ENCODE data around the gene RALA. TPM values are rescaled to one million over a fixed set of nuclear protein-coding genes. Genes with fewer than 3 reads are reported as not detected.

The RALA gene
- total RNA-seq, 1 donor from 2014 or later: 59.5 TPM

DNA sequence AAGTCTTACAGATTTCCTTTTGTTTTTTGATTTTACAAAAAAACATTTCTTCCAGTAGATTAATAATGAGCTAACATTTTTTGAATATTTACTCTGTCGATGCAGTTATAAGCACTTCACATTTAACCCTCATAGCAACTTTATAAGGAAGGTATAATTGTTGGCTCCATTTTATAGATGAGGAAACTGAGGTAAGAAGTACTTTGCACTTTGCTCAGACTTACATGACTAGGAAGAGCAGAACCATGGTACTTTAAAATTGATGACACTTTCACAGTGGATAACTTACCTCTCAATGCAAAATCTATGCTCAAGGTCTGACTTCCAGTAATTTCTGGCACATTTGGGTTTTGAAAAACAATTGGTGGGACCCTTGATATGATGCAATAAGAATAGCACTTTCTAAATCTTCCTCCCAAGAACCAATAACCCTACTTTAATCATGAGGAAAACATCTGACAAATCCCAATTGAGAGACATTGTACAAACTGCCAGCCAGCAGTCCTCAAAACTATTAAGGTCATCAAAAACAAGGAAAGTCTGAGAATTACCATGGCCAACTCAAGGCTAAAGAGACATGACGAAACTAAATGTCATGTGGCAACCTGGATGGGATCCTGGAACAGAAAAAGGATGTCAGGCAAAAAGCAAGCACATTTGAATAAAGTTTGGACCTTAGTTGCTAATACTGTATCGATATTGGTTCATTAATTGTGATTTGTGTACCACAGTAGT is 72.6 kb downstream of the RALA start:
- Mint-ChIP-seq H3K36me3 (peaks cover 37% of the 10 kb centered on the region), H3K9me3 (no peaks in the 10 kb centered on the region), H3K27ac (no peak overlapping the region), H3K4me3 (no peak overlapping the region), H3K4me1 (no peaks in the 10 kb centered on the region), H3K27me3 (ENCODE audit: insufficient read depth, low read depth) (no peaks in the 10 kb centered on the region)
- Histone ChIP-seq H3K27me3 (no peaks in the 10 kb centered on the region), H2AFZ (replicated peaks) (no peak overlapping the region), H3K4me1 (peaks cover 7% of the 10 kb centered on the region), H3K79me2 (ENCODE audit: low read depth) (no peaks in the 10 kb centered on the region), H3K4me3 (no peak overlapping the region), H4K20me1 (ENCODE audit: low read depth) (no peaks in the 10 kb centered on the region), H3K9me3 (ENCODE audit: low read depth) (no peaks in the 10 kb centered on the region), H3K4me2 (no peak overlapping the region), H3K9ac (no peak overlapping the region), H3K27ac (no peak overlapping the region), H3F3A (ENCODE audit: low read depth) (no peaks in the 10 kb centered on the region), H3K36me3 (peaks cover 14% of the 10 kb centered on the region)
- DNase-seq (ENCODE audit: low spot score): no peak
- TF ChIP-seq EZH2phosphoT487 (IDR thresholded peaks at IDR 0.05) (no peak), CTCF (IDR thresholded peaks at IDR 0.05) (no peak), EZH2 (IDR thresholded peaks at IDR 0.05) (no peak)

DNA sequence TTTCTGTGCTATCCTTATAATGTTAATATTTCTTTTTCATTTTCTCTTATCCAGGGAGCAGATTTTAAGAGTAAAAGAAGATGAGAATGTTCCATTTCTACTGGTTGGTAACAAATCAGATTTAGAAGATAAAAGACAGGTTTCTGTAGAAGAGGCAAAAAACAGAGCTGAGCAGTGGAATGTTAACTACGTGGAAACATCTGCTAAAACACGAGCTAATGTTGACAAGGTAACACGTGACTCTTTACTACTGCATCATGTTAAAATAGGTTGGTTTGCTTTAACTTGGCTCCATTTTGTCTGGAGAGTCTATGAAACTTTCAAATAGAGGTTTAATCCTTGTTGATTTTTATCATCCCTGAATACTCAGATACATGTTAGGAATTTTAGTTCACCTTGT is 73.3 kb downstream of the RALA start:
- Mint-ChIP-seq H3K9me3 (no peaks in the 10 kb centered on the region), H3K4me3 (no peak overlapping the region), H3K4me1 (no peaks in the 10 kb centered on the region), H3K27me3 (ENCODE audit: insufficient read depth, low read depth) (no peaks in the 10 kb centered on the region), H3K27ac (no peak overlapping the region), H3K36me3 (peaks cover 40% of the 10 kb centered on the region)
- DNase-seq (ENCODE audit: low spot score): no peak
- H3K36me3 ChIP-seq: peaks cover 13% of the 10 kb centered on the region
- H3K9ac ChIP-seq: no peak overlapping the region
- no peak overlapping the region for H3K4me3 ChIP-seq
- H3K4me1 ChIP-seq: peaks cover 7% of the 10 kb centered on the region
- H3K4me2 ChIP-seq: no peak overlapping the region
- no peaks in the 10 kb centered on the region for H4K20me1 ChIP-seq (ENCODE audit: low read depth)
- no peaks in the 10 kb centered on the region for H3F3A ChIP-seq (ENCODE audit: low read depth)
- H2AFZ ChIP-seq (replicated peaks): no peak overlapping the region
- TF ChIP-seq EZH2phosphoT487 (IDR thresholded peaks at IDR 0.05): no peak
- no peak for TF ChIP-seq EZH2 (IDR thresholded peaks at IDR 0.05)
- TF ChIP-seq CTCF (IDR thresholded peaks at IDR 0.05): no peak
- no peaks in the 10 kb centered on the region for H3K27me3 ChIP-seq
- H3K9me3 ChIP-seq (ENCODE audit: low read depth): no peaks in the 10 kb centered on the region
- H3K27ac ChIP-seq: peak overlapping the region; percentile 39
- H3K79me2 ChIP-seq (ENCODE audit: low read depth): no peaks in the 10 kb centered on the region

GRCh38 chr7:39697483-39697882 is 74.1 kb downstream of the RALA start:
- Histone ChIP-seq H3F3A (ENCODE audit: low read depth) (no peaks in the 10 kb centered on the region), H2AFZ (replicated peaks) (no peak overlapping the region), H3K79me2 (ENCODE audit: low read depth) (no peaks in the 10 kb centered on the region), H4K20me1 (ENCODE audit: low read depth) (no peaks in the 10 kb centered on the region), H3K4me2 (no peak overlapping the region), H3K27ac (peak overlapping the region; percentile 39), H3K9me3 (ENCODE audit: low read depth) (no peaks in the 10 kb centered on the region), H3K9ac (no peak overlapping the region), H3K36me3 (peaks cover 8% of the 10 kb centered on the region), H3K27me3 (no peaks in the 10 kb centered on the region), H3K4me3 (no peak overlapping the region), H3K4me1 (peaks cover 7% of the 10 kb centered on the region)
- DNase-seq (ENCODE audit: low spot score): no peak
- H3K36me3 Mint-ChIP-seq: peaks cover 37% of the 10 kb centered on the region
- H3K27me3 Mint-ChIP-seq (ENCODE audit: insufficient read depth, low read depth): no peaks in the 10 kb centered on the region
- no peaks in the 10 kb centered on the region for H3K9me3 Mint-ChIP-seq
- H3K4me3 Mint-ChIP-seq: no peak overlapping the region
- no peak overlapping the region for H3K27ac Mint-ChIP-seq
- H3K4me1 Mint-ChIP-seq: no peaks in the 10 kb centered on the region
- no peak for TF ChIP-seq EZH2phosphoT487 (IDR thresholded peaks at IDR 0.05)
- no peak for TF ChIP-seq EZH2 (IDR thresholded peaks at IDR 0.05)
- no peak for TF ChIP-seq CTCF (IDR thresholded peaks at IDR 0.05)
